BLaER1 treated with 17β-estradiol and CSF1 and Interleukin-3, amounts not matched to agents 10 nM and 100 nM (cell line): ENCODE results near the gene CDK10.
A peak's percentile ranks its signal among the peaks of the same experiment; 100 is the strongest.
"Not testable (repeated sequence)": the region's sequence is repeated elsewhere in the genome, so short reads cannot be mapped to it uniquely, and the experiment has no call there.

Source experiments
- H3K27ac ChIP-seq, 11 experiments: shearing (Covaris generic); formaldehyde crosslinking; 2 replicates each; pipeline ENCODE4 v1.8.1; 2022
- H3K27me3 ChIP-seq, 11 experiments: shearing (Covaris generic); formaldehyde crosslinking; 2 replicates each; pipeline ENCODE4 v1.8.1; 2022
- H3K36me3 ChIP-seq, 11 experiments: shearing (Covaris generic); formaldehyde crosslinking; 2 replicates each; pipeline ENCODE4 v1.8.1; 2022
- H3K4me1 ChIP-seq, 10 experiments: shearing (Covaris generic); formaldehyde crosslinking; 2 replicates each; pipeline ENCODE4 v1.8.1; 2022
- H3K4me2 ChIP-seq, 11 experiments: shearing (Covaris generic); formaldehyde crosslinking; 2 replicates each; pipeline ENCODE4 v1.8.1; 2022
- H3K4me3 ChIP-seq, 10 experiments: shearing (Covaris generic); formaldehyde crosslinking; 2 replicates each; pipeline ENCODE4 v1.8.1; 2022
- H3K9ac ChIP-seq, 11 experiments: shearing (Covaris generic); formaldehyde crosslinking; 2 replicates each; pipeline ENCODE4 v1.8.1; 2022
- H3K9me3 ChIP-seq, 11 experiments: shearing (Covaris generic); formaldehyde crosslinking; replicated peaks in 1 of 11; 2 replicates each; pipeline ENCODE4 v1.8.1; 2022
- H4K20me1 ChIP-seq, 11 experiments: shearing (Covaris generic); formaldehyde crosslinking; 2 replicates each; pipeline ENCODE4 v1.8.1; 2022
- Cebpa-rat ChIP-seq, 11 experiments: shearing (Covaris generic); IDR thresholded peaks; 2 replicates each; pipeline ENCODE4 v1.8.1; 2022

Gene CDK10

GRCh38 chr16:89695086-89695874 is 8.8 kb downstream of the CDK10 start:
- H3K4me2 ChIP-seq, result peak overlapping the region in 9 of 11 experiments; percentile 58 to 91 (median 82); a peak in 16 of 22 replicates
- peaks cover 43 to 95% (median 79%) of the 10 kb centered on the region in 11 experiments; a peak in 21 of 22 replicates for H4K20me1 ChIP-seq

GRCh38 chr16:89695875-89696669 is 9.6 kb downstream of the CDK10 start:
- no peak for TF ChIP-seq Cebpa-rat (IDR thresholded peaks at IDR 0.05)
- Histone ChIP-seq H3K9ac (peak overlapping the region in 9 of 11 experiments; percentile 4 to 63 (median 51); a peak in 14 of 22 replicates), H3K4me1 (peaks cover 30 to 88% (median 75%) of the 10 kb centered on the region in 10 experiments), H4K20me1 (peaks cover 43 to 96% (median 86%) of the 10 kb centered on the region in 11 experiments; a peak in 21 of 22 replicates), H3K36me3 (peaks cover 47 to 77% (median 62%) of the 10 kb centered on the region in 11 experiments), H3K4me2 (peak overlapping the region; percentile 56 to 91 (median 82)), H3K27me3 (no peaks in the 10 kb centered on the region), H3K27ac (peak overlapping the region in 4 of 11 experiments; percentile 16 to 55 (median 39); a peak in 6 of 22 replicates), H3K4me3 (no peak overlapping the region; a peak in 2 of 20 replicates), H3K9me3 (no peaks in the 10 kb centered on the region)

More at GRCh38 chr16:89695086-89695874, 8.8 kb downstream of the CDK10 start:
- Histone ChIP-seq H3K4me1 (peaks cover 25 to 82% (median 71%) of the 10 kb centered on the region in 10 experiments), H3K27ac (no peak overlapping the region), H3K27me3 (no peaks in the 10 kb centered on the region), H3K9ac (peak overlapping the region in 4 of 11 experiments; percentile 2 to 59 (median 36); a peak in 4 of 22 replicates), H3K9me3 (no peaks in the 10 kb centered on the region), H3K36me3 (peaks cover 53 to 85% (median 68%) of the 10 kb centered on the region in 11 experiments), H3K4me3 (no peak overlapping the region)
- TF ChIP-seq Cebpa-rat (IDR thresholded peaks at IDR 0.05), result no peak

GRCh38 chr16:89696670-89697128 is 10.2 kb downstream of the CDK10 start:
- Histone ChIP-seq H3K9me3 (no peaks in the 10 kb centered on the region), H3K27ac (peak overlapping the region in 7 of 11 experiments; percentile 4 to 55 (median 19); a peak in 6 of 22 replicates), H3K4me3 (no peak overlapping the region; a peak in 2 of 20 replicates), H3K36me3 (peaks cover 41 to 71% (median 56%) of the 10 kb centered on the region in 11 experiments), H3K9ac (peak overlapping the region in 9 of 11 experiments; percentile 4 to 63 (median 51); a peak in 14 of 22 replicates), H4K20me1 (peaks cover 43 to 90% (median 80%) of the 10 kb centered on the region in 11 experiments; a peak in 21 of 22 replicates), H3K4me1 (peaks cover 30 to 82% (median 68%) of the 10 kb centered on the region in 10 experiments), H3K27me3 (no peaks in the 10 kb centered on the region), H3K4me2 (peak overlapping the region; percentile 56 to 91 (median 82))
- no peak for TF ChIP-seq Cebpa-rat (IDR thresholded peaks at IDR 0.05)

GRCh38 chr16:89697161-89697615 is 10.7 kb downstream of the CDK10 start:
- Histone ChIP-seq H3K4me3 (no peak overlapping the region), H3K9ac (peak overlapping the region in 6 of 11 experiments; percentile 38 to 63 (median 56); a peak in 10 of 22 replicates), H3K27ac (peak overlapping the region in 7 of 11 experiments; percentile 4 to 55 (median 19); a peak in 3 of 22 replicates), H3K9me3 (no peaks in the 10 kb centered on the region), H4K20me1 (peaks cover 43 to 85% (median 75%) of the 10 kb centered on the region in 11 experiments; a peak in 21 of 22 replicates), H3K4me1 (peaks cover 30 to 79% (median 65%) of the 10 kb centered on the region in 10 experiments), H3K4me2 (peak overlapping the region; percentile 56 to 91 (median 82); a peak in 20 of 22 replicates), H3K27me3 (no peaks in the 10 kb centered on the region), H3K36me3 (peaks cover 36 to 66% (median 51%) of the 10 kb centered on the region in 11 experiments)
- TF ChIP-seq Cebpa-rat (IDR thresholded peaks at IDR 0.05), result no peak

GRCh38 chr16:89697616-89698331 is 11.3 kb downstream of the CDK10 start:
- Histone ChIP-seq H3K9ac (peak overlapping the region in 2 of 11 experiments; percentile 45 to 55; a peak in 3 of 22 replicates), H3K9me3 (no peaks in the 10 kb centered on the region), H3K27me3 (no peaks in the 10 kb centered on the region), H3K4me2 (peak overlapping the region in 4 of 11 experiments; percentile 83 to 91 (median 88); a peak in 6 of 22 replicates), H4K20me1 (peaks cover 43 to 81% (median 73%) of the 10 kb centered on the region in 11 experiments; a peak in 21 of 22 replicates), H3K36me3 (peaks cover 31 to 60% (median 45%) of the 10 kb centered on the region in 11 experiments; a peak in 20 of 22 replicates), H3K4me1 (peaks cover 30 to 78% (median 67%) of the 10 kb centered on the region in 10 experiments), H3K4me3 (no peak overlapping the region), H3K27ac (no peak overlapping the region; a peak in 1 of 22 replicates)
- TF ChIP-seq Cebpa-rat (IDR thresholded peaks at IDR 0.05), result no peak

GRCh38 chr16:89698717-89699116 is 12.2 kb downstream of the CDK10 start:
- H3K27me3 ChIP-seq, H3K4me2 ChIP-seq, H3K4me3 ChIP-seq, H3K27ac ChIP-seq, H3K9ac ChIP-seq, H3K9me3 ChIP-seq: not testable (repeated sequence)
- H3K36me3 ChIP-seq, result peaks cover 23 to 51% (median 36%) of the 10 kb centered on the region in 11 experiments; a peak in 20 of 22 replicates
- peaks cover 30 to 68% (median 58%) of the 10 kb centered on the region in 10 experiments for H3K4me1 ChIP-seq
- H4K20me1 ChIP-seq, result peaks cover 43 to 73% (median 66%) of the 10 kb centered on the region in 11 experiments; a peak in 21 of 22 replicates

GRCh38 chr16:89699629-89700099 is 13.2 kb downstream of the CDK10 start:
- peak overlapping the region in 7 of 11 experiments; percentile 30 to 84 (median 81); a peak in 9 of 22 replicates for H3K9ac ChIP-seq
- H3K4me1 ChIP-seq, result peaks cover 30 to 60% (median 50%) of the 10 kb centered on the region in 10 experiments
- peak overlapping the region in 3 of 11 experiments; percentile 70 to 73 (median 72); a peak in 3 of 22 replicates for H3K27ac ChIP-seq
- H3K27me3 ChIP-seq, H3K9me3 ChIP-seq: not testable (repeated sequence)
- H4K20me1 ChIP-seq, result peaks cover 43 to 63% (median 59%) of the 10 kb centered on the region in 11 experiments; a peak in 21 of 22 replicates
- peak overlapping the region; percentile 100 for H3K4me2 ChIP-seq
- H3K4me3 ChIP-seq, result peak overlapping the region in 9 of 10 experiments; percentile 22 to 77 (median 74); a peak in 11 of 20 replicates
- H3K36me3 ChIP-seq, result peaks cover 13 to 42% (median 27%) of the 10 kb centered on the region in 11 experiments; a peak in 20 of 22 replicates
